Dermis blood vessel endothelial cell (primary cell): Measurements from ENCODE around the gene NBPF11. TPM values are rescaled to one million over a fixed set of nuclear protein-coding genes. Genes with fewer than 3 reads are reported as not detected.
"Not testable (repeated sequence)": the region's sequence is repeated elsewhere in the genome, so short reads cannot be mapped to it uniquely, and the experiment has no call there.

Source experiments
- DNase-seq: peaks from one replicate; pipeline ENCODE4 v3.0.0; 2010
- total RNA-seq: library from RNA; depleted of rRNA; stranded (reverse); fragments of >200 nt; gene quantifications from 2 replicates; pipeline ENCODE4 v1.2.3, GENCODE V29; 2014

Gene NBPF11
- total RNA-seq, 1 donor from 2014 or later = 5.1 TPM

GRCh38 chr1:148149050-148149815 is 2.8 kb downstream of the NBPF11 start:
- DNase-seq = not testable (repeated sequence)

- DNase-seq = not testable (repeated sequence)
These were observed 4.8 kb downstream of the NBPF11 start for GRCh38 chr1:148147052-148147838.

- DNase-seq = not testable (repeated sequence)
These were observed 5.7 kb downstream of the NBPF11 start for GRCh38 chr1:148146191-148146997.

- not testable (repeated sequence) for DNase-seq
These were observed 8.9 kb downstream of the NBPF11 start for GRCh38 chr1:148143223-148143622.

- not testable (repeated sequence) for DNase-seq
These were observed 10.1 kb downstream of the NBPF11 start for GRCh38 chr1:148141936-148142335.

- DNase-seq = not testable (repeated sequence)
These were observed 13.5 kb downstream of the NBPF11 start for GRCh38 chr1:148138606-148139005.

GRCh38 chr1:148122341-148122740 is 29.7 kb downstream of the NBPF11 start:
- DNase-seq = not testable (repeated sequence)

- peak; percentile 49 for DNase-seq
These were observed 31.7 kb downstream of the NBPF11 start for GRCh38 chr1:148120395-148120794.

- not testable (repeated sequence) for DNase-seq
These were observed 56.3 kb downstream of the NBPF11 start for GRCh38 chr1:148095732-148096131.

GRCh38 chr1:148086196-148086595 is 65.9 kb downstream of the NBPF11 start:
- not testable (repeated sequence) for DNase-seq

- not testable (repeated sequence) for DNase-seq
These were observed 70.9 kb downstream of the NBPF11 start for GRCh38 chr1:148081205-148081604.

GRCh38 chr1:148078632-148079519 is 73.2 kb downstream of the NBPF11 start:
- DNase-seq = not testable (repeated sequence)

- not testable (repeated sequence) for DNase-seq
These were observed 74.0 kb downstream of the NBPF11 start for GRCh38 chr1:148078090-148078489.

GRCh38 chr1:148077458-148077857 is 74.6 kb downstream of the NBPF11 start:
- DNase-seq = not testable (repeated sequence)

GRCh38 chr1:148073392-148073791 is 78.7 kb downstream of the NBPF11 start:
- not testable (repeated sequence) for DNase-seq

- DNase-seq = not testable (repeated sequence)
These were observed 83.5 kb downstream of the NBPF11 start for GRCh38 chr1:148068606-148069005.

GRCh38 chr1:148068201-148068600 is 83.9 kb downstream of the NBPF11 start:
- not testable (repeated sequence) for DNase-seq

- not testable (repeated sequence) for DNase-seq
These were observed 91.8 kb downstream of the NBPF11 start for GRCh38 chr1:148060294-148060701.

- DNase-seq = not testable (repeated sequence)
These were observed 94.7 kb downstream of the NBPF11 start for GRCh38 chr1:148057384-148057783.
